Keratinocyte (primary cell): ENCODE data around the gene HGF.

Experiments
- EZH2 ChIP-seq: IDR thresholded peaks from one replicate; pipeline ENCODE4 v1.6.1; 2012; ENCODE audit warnings: inconsistent platforms, mild to moderate bottlenecking, low read length, moderate library complexity
- TF ChIP-seq, protein P1 (sequence below), 3 experiments: IDR thresholded peaks in 1 of 3; conservative IDR thresholded peaks in 1 of 3; optimal IDR thresholded peaks in 1 of 3; 2 replicates in 2 of 3; 3 replicates in 1 of 3; pipeline versions ENCODE3 to v1.5.1; 2011; ENCODE audit warnings: low read length in 3 of 3, mild to moderate bottlenecking in 3 of 3, moderate library complexity in 2 of 3, control low read depth in 1 of 3, inconsistent platforms in 1 of 3; ENCODE audit not compliant: insufficient read depth in 2 of 3; ENCODE audit errors: extremely low read depth in 1 of 3

DNA sequence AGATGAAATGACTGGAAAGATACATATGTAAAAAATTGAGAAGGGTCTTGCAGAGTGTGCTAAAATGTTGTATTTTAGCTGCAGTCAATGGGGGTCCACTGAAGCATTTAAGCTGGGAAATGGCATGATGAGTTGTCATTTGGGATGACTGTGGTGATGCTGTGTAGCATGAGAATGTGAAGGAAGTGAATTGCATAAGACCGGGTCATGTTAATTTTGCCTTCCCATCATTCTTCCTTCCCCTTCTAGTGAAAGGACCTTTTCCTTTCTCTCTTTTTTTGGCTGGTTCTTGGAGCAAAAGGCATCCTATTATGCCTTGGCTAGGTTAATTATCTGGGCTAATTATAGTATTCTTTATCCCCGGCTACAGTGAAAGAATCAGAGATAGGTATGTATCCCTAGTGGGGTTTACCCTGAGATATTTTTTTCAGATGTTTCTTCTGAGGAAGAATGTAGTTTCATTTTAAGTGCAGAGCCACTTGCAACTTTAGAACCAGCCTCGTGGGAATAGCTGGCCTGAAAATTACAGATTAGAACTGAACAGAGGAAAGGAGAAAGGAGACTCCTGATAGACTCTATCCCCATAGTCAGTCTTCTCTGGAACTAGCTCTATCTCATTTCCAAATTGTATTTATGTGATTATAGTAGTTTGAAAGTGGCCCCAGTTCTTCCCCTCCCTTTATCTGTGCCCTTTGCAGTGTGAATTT, 93.6 kb downstream of the HGF start:
- no peak for TF ChIP-seq EZH2
- TF ChIP-seq, protein P1, sequence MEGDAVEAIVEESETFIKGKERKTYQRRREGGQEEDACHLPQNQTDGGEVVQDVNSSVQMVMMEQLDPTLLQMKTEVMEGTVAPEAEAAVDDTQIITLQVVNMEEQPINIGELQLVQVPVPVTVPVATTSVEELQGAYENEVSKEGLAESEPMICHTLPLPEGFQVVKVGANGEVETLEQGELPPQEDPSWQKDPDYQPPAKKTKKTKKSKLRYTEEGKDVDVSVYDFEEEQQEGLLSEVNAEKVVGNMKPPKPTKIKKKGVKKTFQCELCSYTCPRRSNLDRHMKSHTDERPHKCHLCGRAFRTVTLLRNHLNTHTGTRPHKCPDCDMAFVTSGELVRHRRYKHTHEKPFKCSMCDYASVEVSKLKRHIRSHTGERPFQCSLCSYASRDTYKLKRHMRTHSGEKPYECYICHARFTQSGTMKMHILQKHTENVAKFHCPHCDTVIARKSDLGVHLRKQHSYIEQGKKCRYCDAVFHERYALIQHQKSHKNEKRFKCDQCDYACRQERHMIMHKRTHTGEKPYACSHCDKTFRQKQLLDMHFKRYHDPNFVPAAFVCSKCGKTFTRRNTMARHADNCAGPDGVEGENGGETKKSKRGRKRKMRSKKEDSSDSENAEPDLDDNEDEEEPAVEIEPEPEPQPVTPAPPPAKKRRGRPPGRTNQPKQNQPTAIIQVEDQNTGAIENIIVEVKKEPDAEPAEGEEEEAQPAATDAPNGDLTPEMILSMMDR (optimal IDR thresholded peaks at IDR 0.05 in 1 of 3, IDR thresholded peaks at IDR 0.05 in 1 of 3, conservative IDR thresholded peaks at IDR 0.05 in 1 of 3; ENCODE audit: extremely low read depth in 1 of 3, insufficient read depth in 2 of 3, low read length in 3 of 3), result no peak
